Measurements from ENCODE around the gene STAT3.

The STAT3 gene

DNA sequence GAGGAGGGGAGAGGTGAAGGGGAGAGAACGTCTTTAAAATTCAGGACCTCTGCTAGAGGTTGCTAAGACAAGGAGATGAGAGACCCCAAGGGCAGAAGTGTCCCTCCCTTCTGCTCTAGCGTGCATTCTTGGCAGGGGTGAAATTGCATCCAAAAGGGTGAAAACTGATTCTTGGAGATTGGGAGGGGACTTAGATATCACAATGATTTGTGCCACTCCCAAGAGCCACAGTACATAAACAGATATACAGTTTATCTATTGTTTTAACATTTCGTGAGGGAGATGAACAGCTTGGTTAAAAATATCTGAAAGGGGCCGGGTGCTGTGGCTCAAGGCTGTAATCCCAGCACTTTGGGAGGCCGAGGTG is 22.1 kb upstream of the STAT3 start:
- H3F3A ChIP-seq (ENCODE audit: insufficient read depth): no peaks in the 10 kb centered on the region
- no peak overlapping the region for H3K27ac ChIP-seq (ENCODE audit: low read depth, low read length)
- TF ChIP-seq EZH2phosphoT487 (conservative IDR thresholded peaks at IDR 0.05; ENCODE audit: low read length): no peak
- TF ChIP-seq CTCF (IDR thresholded peaks at IDR 0.05; ENCODE audit: insufficient read depth, low read length, poor library complexity, severe bottlenecking): no peak
- no peaks in the 10 kb centered on the region for H3K9me3 ChIP-seq (ENCODE audit: insufficient read depth, low read length)
- H3K4me2 ChIP-seq (ENCODE audit: low read depth, low read length, poor library complexity, severe bottlenecking): no peak overlapping the region
- H4K20me1 ChIP-seq (ENCODE audit: low read depth, low read length): no peaks in the 10 kb centered on the region
- no peak overlapping the region for H2AFZ ChIP-seq (ENCODE audit: low read depth, low read length, severe bottlenecking)
- no peak overlapping the region for H3K9ac ChIP-seq (ENCODE audit: low read length)
- no peak overlapping the region for H3K4me3 ChIP-seq (ENCODE audit: insufficient read depth, low read length, poor library complexity, severe bottlenecking)
- no peaks in the 10 kb centered on the region for H3K9me2 ChIP-seq (replicated peaks; ENCODE audit: insufficient read depth, low read length)
- H3K27me3 ChIP-seq (ENCODE audit: low read length): no peaks in the 10 kb centered on the region
- H3K36me3 ChIP-seq (ENCODE audit: low read length): no peaks in the 10 kb centered on the region
- no peaks in the 10 kb centered on the region for H3K79me2 ChIP-seq (ENCODE audit: insufficient read depth, low read length)

GRCh38 chr17:42409523-42410318 is 21.5 kb upstream of the STAT3 start:
- Histone ChIP-seq H3K27me3 (ENCODE audit: low read length) (no peaks in the 10 kb centered on the region), H3K79me2 (ENCODE audit: insufficient read depth, low read length) (no peaks in the 10 kb centered on the region), H2AFZ (ENCODE audit: low read depth, low read length, severe bottlenecking) (no peak overlapping the region), H3K4me2 (ENCODE audit: low read depth, low read length, poor library complexity, severe bottlenecking) (no peak overlapping the region), H3K9me2 (replicated peaks; ENCODE audit: insufficient read depth, low read length) (no peaks in the 10 kb centered on the region), H3K9ac (ENCODE audit: low read length) (no peak overlapping the region), H3K36me3 (ENCODE audit: low read length) (no peaks in the 10 kb centered on the region), H4K20me1 (ENCODE audit: low read depth, low read length) (no peaks in the 10 kb centered on the region), H3K9me3 (ENCODE audit: insufficient read depth, low read length) (no peaks in the 10 kb centered on the region), H3K4me3 (ENCODE audit: insufficient read depth, low read length, poor library complexity, severe bottlenecking) (no peak overlapping the region), H3F3A (ENCODE audit: insufficient read depth) (no peaks in the 10 kb centered on the region), H3K27ac (ENCODE audit: low read depth, low read length) (no peak overlapping the region)
- TF ChIP-seq CTCF (IDR thresholded peaks at IDR 0.05; ENCODE audit: insufficient read depth, low read length, poor library complexity, severe bottlenecking) (no peak), EZH2phosphoT487 (conservative IDR thresholded peaks at IDR 0.05; ENCODE audit: low read length) (no peak)

- H3F3A ChIP-seq (ENCODE audit: insufficient read depth): no peaks in the 10 kb centered on the region
- H3K36me3 ChIP-seq (ENCODE audit: low read length): no peaks in the 10 kb centered on the region
- no peak overlapping the region for H3K4me2 ChIP-seq (ENCODE audit: low read depth, low read length, poor library complexity, severe bottlenecking)
- TF ChIP-seq EZH2phosphoT487 (conservative IDR thresholded peaks at IDR 0.05; ENCODE audit: low read length): no peak
- no peak for TF ChIP-seq CTCF (IDR thresholded peaks at IDR 0.05; ENCODE audit: insufficient read depth, low read length, poor library complexity, severe bottlenecking)
- H3K9me3 ChIP-seq (ENCODE audit: insufficient read depth, low read length): no peaks in the 10 kb centered on the region
- no peaks in the 10 kb centered on the region for H3K9me2 ChIP-seq (replicated peaks; ENCODE audit: insufficient read depth, low read length)
- H3K27ac ChIP-seq (ENCODE audit: low read depth, low read length): no peak overlapping the region
- no peaks in the 10 kb centered on the region for H4K20me1 ChIP-seq (ENCODE audit: low read depth, low read length)
- H2AFZ ChIP-seq (ENCODE audit: low read depth, low read length, severe bottlenecking): no peak overlapping the region
- H3K4me3 ChIP-seq (ENCODE audit: insufficient read depth, low read length, poor library complexity, severe bottlenecking): no peak overlapping the region
- H3K79me2 ChIP-seq (ENCODE audit: insufficient read depth, low read length): no peaks in the 10 kb centered on the region
- H3K9ac ChIP-seq (ENCODE audit: low read length): no peak overlapping the region
- H3K27me3 ChIP-seq (ENCODE audit: low read length): no peaks in the 10 kb centered on the region
These were observed 19.8 kb upstream of the STAT3 start for GRCh38 chr17:42408061-42408460.

Measured in SU-DHL-6 (cell line).